ENCODE results near the gene JADE1. TPM values are rescaled to one million over a fixed set of nuclear protein-coding genes. Genes with fewer than 3 reads are reported as not detected.

The JADE1 gene
- polyA plus RNA-seq, 1 of the 3 experiments (the other 2 are of a cell fraction), result 9.1 TPM

DNA sequence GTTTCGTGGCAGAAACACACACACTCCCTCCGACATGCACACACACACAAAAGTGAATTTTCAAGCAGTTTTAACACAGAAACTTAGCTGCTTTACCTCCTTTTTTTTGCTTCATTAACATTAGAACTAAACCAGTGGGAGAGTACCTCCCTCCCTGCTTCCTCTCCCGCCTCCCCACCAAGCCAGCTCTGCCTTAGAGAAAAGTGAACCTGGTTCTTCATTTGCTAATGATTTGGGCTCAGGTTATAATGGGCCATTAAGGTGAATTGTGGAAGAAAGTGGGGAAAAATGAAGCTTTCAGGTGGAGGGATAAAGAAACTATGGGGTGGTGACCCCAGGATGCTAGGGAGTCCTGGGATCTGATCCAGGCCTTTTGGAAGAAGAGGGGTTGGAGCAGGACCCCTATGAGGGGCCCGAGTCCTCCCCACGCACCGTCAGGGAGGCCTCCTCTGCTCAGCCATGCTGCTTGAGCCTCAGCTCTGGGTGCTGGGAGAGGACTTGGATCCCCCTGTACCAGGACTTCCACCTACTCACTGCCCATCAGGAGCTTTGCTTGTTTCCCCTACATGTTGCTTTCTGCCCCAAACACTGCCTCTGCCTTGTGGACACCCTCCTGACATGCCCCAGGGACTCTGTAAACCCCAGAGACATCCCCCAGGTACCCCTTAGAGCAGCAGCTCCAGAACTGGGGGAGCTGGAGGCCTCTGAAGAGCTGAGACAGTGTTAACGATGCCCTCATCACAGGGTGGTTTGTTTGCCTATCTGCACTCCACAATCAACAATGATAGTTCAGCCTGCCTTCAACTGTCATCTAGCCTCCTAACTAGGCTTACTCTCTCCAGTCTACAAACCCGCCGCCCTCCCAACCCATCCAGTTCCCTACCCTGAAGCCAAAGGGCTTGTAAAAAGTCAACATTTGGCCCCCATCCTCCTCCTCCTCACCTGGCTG lies 6.5 kb upstream of the JADE1 start:
- CTCF ChIA-PET, result interaction anchor here (0.8 kb wide), 1 partner anchor 349 kb away, joined by 3 read pairs; no protein-coding TSS in a partner anchor
- Histone ChIP-seq H4K20me1 (ENCODE audit: insufficient read depth) (no peaks in the 10 kb centered on the region), H3K9me2 (no peaks in the 10 kb centered on the region), H3F3A (replicated peaks; ENCODE audit: insufficient read depth) (no peaks in the 10 kb centered on the region), H3K4me2 (no peak overlapping the region), H3K9me3 (no peaks in the 10 kb centered on the region), H2AFZ (ENCODE audit: low read depth) (no peak overlapping the region), H3K27ac (ENCODE audit: low read depth in 2 of 2, low read length in 1 of 2) (no peak overlapping the region), H3K79me2 (ENCODE audit: insufficient read depth) (no peaks in the 10 kb centered on the region), H3K4me3 (ENCODE audit: low read depth in 2 of 2, low read length in 1 of 2) (no peak overlapping the region), H3K36me3 (replicated peaks in 1 of 2; ENCODE audit: control insufficient read depth in 1 of 2, insufficient read depth in 2 of 2, low read length in 1 of 2) (no peaks in the 10 kb centered on the region), H3K4me1 (ENCODE audit: control insufficient read depth in 1 of 2, insufficient read depth in 2 of 2, low read depth in 1 of 2, low read length in 1 of 2) (no peaks in the 10 kb centered on the region), H3K9ac (no peak overlapping the region), H3K27me3 (ENCODE audit: insufficient read depth) (no peaks in the 10 kb centered on the region)
- TF ChIP-seq, protein P1, sequence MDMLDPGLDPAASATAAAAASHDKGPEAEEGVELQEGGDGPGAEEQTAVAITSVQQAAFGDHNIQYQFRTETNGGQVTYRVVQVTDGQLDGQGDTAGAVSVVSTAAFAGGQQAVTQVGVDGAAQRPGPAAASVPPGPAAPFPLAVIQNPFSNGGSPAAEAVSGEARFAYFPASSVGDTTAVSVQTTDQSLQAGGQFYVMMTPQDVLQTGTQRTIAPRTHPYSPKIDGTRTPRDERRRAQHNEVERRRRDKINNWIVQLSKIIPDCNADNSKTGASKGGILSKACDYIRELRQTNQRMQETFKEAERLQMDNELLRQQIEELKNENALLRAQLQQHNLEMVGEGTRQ (IDR thresholded peaks at IDR 0.05; ENCODE audit: borderline replicate concordance, low read depth, low read length), result no peak
- TF ChIP-seq JUND (IDR thresholded peaks at IDR 0.05) (no peak), GATA2 (CRISPR knock-in tag; IDR thresholded peaks at IDR 0.05) (no peak), TEAD4 (IDR thresholded peaks at IDR 0.05; ENCODE audit: borderline replicate concordance, insufficient read depth) (no peak), GABPA (IDR thresholded peaks at IDR 0.05; ENCODE audit: low read depth) (no peak), SMC3 (IDR thresholded peaks at IDR 0.05; ENCODE audit: low read depth, low read length) (no peak), TCF12 (IDR thresholded peaks at IDR 0.05) (no peak), EP300 (IDR thresholded peaks at IDR 0.05; ENCODE audit: borderline replicate concordance in 1 of 2, low read depth in 1 of 2, low read length in 1 of 2) (no peak), MXI1 (IDR thresholded peaks at IDR 0.05; ENCODE audit: low read depth, low read length) (no peak), FOXJ3 (CRISPR knock-in tag; IDR thresholded peaks at IDR 0.05) (no peak)
- TF ChIP-seq, protein P2, sequence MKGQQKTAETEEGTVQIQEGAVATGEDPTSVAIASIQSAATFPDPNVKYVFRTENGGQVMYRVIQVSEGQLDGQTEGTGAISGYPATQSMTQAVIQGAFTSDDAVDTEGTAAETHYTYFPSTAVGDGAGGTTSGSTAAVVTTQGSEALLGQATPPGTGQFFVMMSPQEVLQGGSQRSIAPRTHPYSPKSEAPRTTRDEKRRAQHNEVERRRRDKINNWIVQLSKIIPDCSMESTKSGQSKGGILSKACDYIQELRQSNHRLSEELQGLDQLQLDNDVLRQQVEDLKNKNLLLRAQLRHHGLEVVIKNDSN (IDR thresholded peaks at IDR 0.05; ENCODE audit: borderline replicate concordance, low read depth), result no peak
- TF ChIP-seq, protein P3, sequence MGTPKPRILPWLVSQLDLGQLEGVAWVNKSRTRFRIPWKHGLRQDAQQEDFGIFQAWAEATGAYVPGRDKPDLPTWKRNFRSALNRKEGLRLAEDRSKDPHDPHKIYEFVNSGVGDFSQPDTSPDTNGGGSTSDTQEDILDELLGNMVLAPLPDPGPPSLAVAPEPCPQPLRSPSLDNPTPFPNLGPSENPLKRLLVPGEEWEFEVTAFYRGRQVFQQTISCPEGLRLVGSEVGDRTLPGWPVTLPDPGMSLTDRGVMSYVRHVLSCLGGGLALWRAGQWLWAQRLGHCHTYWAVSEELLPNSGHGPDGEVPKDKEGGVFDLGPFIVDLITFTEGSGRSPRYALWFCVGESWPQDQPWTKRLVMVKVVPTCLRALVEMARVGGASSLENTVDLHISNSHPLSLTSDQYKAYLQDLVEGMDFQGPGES (IDR thresholded peaks at IDR 0.05; ENCODE audit: low read depth, low read length), result no peak
- POLR2A ChIA-PET, result no interaction called here
- DNase-seq, result no peak
- 81% methylated on average over 6 of the region's 9 CpGs for WGBS (ENCODE audit: low lambda C conversion rate)

DNA sequence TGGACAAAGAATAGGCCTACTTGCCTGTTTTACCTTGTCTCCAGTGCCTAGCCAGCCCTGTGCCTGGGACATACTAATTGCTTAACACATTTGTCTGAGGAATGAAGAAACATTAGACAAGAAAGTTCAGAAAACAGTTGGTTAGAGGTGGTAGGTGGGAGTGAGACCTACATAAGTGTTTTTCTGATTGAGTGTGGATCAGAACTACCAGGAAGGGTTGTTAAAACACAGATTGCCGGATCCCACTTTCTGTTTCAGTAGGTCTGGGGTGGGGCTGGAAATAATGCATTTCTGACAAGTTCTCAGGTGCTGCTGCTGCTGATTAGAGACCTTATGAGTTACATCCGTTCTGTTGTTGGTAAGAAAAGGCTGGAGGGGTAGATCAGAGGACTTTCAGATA lies 5.7 kb upstream of the JADE1 start:
- H3F3A ChIP-seq (replicated peaks; ENCODE audit: insufficient read depth), result no peaks in the 10 kb centered on the region
- no peak overlapping the region for H2AFZ ChIP-seq (ENCODE audit: low read depth)
- no peaks in the 10 kb centered on the region for H3K4me1 ChIP-seq (ENCODE audit: control insufficient read depth in 1 of 2, insufficient read depth in 2 of 2, low read depth in 1 of 2, low read length in 1 of 2)
- H3K4me2 ChIP-seq, result no peak overlapping the region
- no peak for DNase-seq
- ChIA-PET CTCF (no interaction called here), POLR2A (no interaction called here)
- H4K20me1 ChIP-seq (ENCODE audit: insufficient read depth), result no peaks in the 10 kb centered on the region
- no peaks in the 10 kb centered on the region for H3K9me2 ChIP-seq
- no peak overlapping the region for H3K9ac ChIP-seq
- no peak overlapping the region for H3K27ac ChIP-seq (ENCODE audit: low read depth in 2 of 2, low read length in 1 of 2)
- no peaks in the 10 kb centered on the region for H3K9me3 ChIP-seq
- H3K36me3 ChIP-seq (replicated peaks in 1 of 2; ENCODE audit: control insufficient read depth in 1 of 2, insufficient read depth in 2 of 2, low read length in 1 of 2), result no peaks in the 10 kb centered on the region
- WGBS (ENCODE audit: low lambda C conversion rate), result 83% methylated on average over 2 of the region's 2 CpGs
- no peaks in the 10 kb centered on the region for H3K79me2 ChIP-seq (ENCODE audit: insufficient read depth)
- no peaks in the 10 kb centered on the region for H3K27me3 ChIP-seq (ENCODE audit: insufficient read depth)
- H3K4me3 ChIP-seq (ENCODE audit: low read depth in 2 of 2, low read length in 1 of 2), result no peak overlapping the region
- no peak for TF ChIP-seq RXRA (IDR thresholded peaks at IDR 0.05; ENCODE audit: borderline replicate concordance, low read depth)
- no peak for TF ChIP-seq FOSL2 (IDR thresholded peaks at IDR 0.05; ENCODE audit: borderline replicate concordance, low read depth)
- TF ChIP-seq SMC3 (IDR thresholded peaks at IDR 0.05; ENCODE audit: low read depth, low read length), result no peak
- no peak for TF ChIP-seq FOXM1 (IDR thresholded peaks at IDR 0.05; ENCODE audit: low read depth)
- TF ChIP-seq EZH2phosphoT487 (IDR thresholded peaks at IDR 0.05; ENCODE audit: borderline replicate concordance, low read depth), result no peak
- no peak for TF ChIP-seq FOXJ3 (CRISPR knock-in tag; IDR thresholded peaks at IDR 0.05)
- TF ChIP-seq SIN3A (IDR thresholded peaks at IDR 0.05; ENCODE audit: borderline replicate concordance, low read depth, low read length), result no peak
- TF ChIP-seq TEAD4 (IDR thresholded peaks at IDR 0.05; ENCODE audit: borderline replicate concordance, insufficient read depth), result no peak
- TF ChIP-seq, protein P2 (IDR thresholded peaks at IDR 0.05; ENCODE audit: borderline replicate concordance, low read depth), result no peak
- TF ChIP-seq TAF1 (IDR thresholded peaks at IDR 0.05; ENCODE audit: borderline replicate concordance, low read depth, low read length), result no peak
- no peak for TF ChIP-seq RFX5 (IDR thresholded peaks at IDR 0.05; ENCODE audit: low read length)

Data from SK-N-SH (cell line).